ENCODE data around the gene NOX3. TPM values are rescaled to one million over a fixed set of nuclear protein-coding genes. Genes with fewer than 3 reads are reported as not detected.
"Not testable (repeated sequence)": the region's sequence is repeated elsewhere in the genome, so short reads cannot be mapped to it uniquely, and the experiment has no call there.

Gene NOX3
- total and polyA plus RNA-seq, 2 of the 8 experiments (the other 6 are each of a cell fraction or from before 2014, with no cell fraction given), result not detected

DNA sequence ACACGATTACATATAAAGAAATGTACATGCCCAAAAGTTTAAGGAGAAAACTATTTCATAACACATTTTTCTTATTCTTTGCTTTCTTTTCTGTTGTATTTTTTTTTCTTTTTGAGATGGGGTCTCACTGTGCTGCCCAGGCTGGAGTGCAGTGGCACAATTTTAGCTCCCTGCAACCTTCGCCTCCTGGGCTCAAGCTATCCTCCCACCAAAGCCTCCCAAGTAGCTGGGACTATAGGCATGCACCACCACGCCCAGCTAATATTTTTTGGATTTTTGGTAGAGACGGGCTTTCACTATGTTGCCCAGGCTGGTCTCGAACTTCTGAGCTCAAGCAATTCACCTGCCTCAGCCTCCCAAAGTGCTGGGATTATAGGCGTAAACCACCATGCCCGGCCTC is 4.1 kb downstream of the NOX3 start:
- not testable (repeated sequence) for H4K8ac ChIP-seq (ENCODE audit: extremely low read depth, insufficient read depth, low read length); H3K18ac ChIP-seq (ENCODE audit: extremely low read depth, low read length); H3K14ac ChIP-seq (ENCODE audit: insufficient read length); H3K4ac ChIP-seq (replicated peaks; ENCODE audit: insufficient read length, low read depth, low read length); H2AFZ ChIP-seq (ENCODE audit: low read length); H3K4me2 ChIP-seq (ENCODE audit: insufficient read depth in 1 of 2, low read depth in 2 of 2, low read length in 2 of 2); H3K23ac ChIP-seq (ENCODE audit: insufficient read length); H2BK15ac ChIP-seq (ENCODE audit: low read length); H2BK120ac ChIP-seq (replicated peaks; ENCODE audit: low read depth, low read length); H3K36me3 ChIP-seq (ENCODE audit: control insufficient read depth in 2 of 4, insufficient read depth in 4 of 4, low read length in 3 of 4); H3K79me2 ChIP-seq (ENCODE audit: control insufficient read depth in 1 of 2, insufficient read depth in 2 of 2, low read length in 2 of 2); H2BK20ac ChIP-seq (ENCODE audit: low read length); H3K56ac ChIP-seq (replicated peaks; ENCODE audit: insufficient read length, low read depth, low read length); H4K5ac ChIP-seq (ENCODE audit: insufficient read length, low read depth, low read length); H3K23me2 ChIP-seq (ENCODE audit: low read depth, low read length); H3K27me3 ChIP-seq (replicated peaks in 1 of 4; ENCODE audit: control insufficient read depth in 3 of 4, extremely low read depth in 1 of 4, insufficient read depth in 3 of 4, low read length in 3 of 4); H3K27ac ChIP-seq (ENCODE audit: low read depth, low read length); H4K20me1 ChIP-seq (replicated peaks in 1 of 2; ENCODE audit: control insufficient read depth in 1 of 2, insufficient read depth in 2 of 2, low read length in 2 of 2); H4K91ac ChIP-seq (replicated peaks; ENCODE audit: insufficient read length, low read length); H3K79me1 ChIP-seq (ENCODE audit: low read depth, low read length); FAIRE-seq; H2AK5ac ChIP-seq (ENCODE audit: low read depth, low read length); H3K4me3 ChIP-seq (ENCODE audit: extremely low read depth in 1 of 4, insufficient read depth in 2 of 4, low read depth in 3 of 4, low read length in 4 of 4); H2BK12ac ChIP-seq (ENCODE audit: low read depth, low read length); H3K9ac ChIP-seq (replicated peaks in 1 of 4; ENCODE audit: extremely low read depth in 1 of 4, low read depth in 3 of 4, low read length in 3 of 4); DNase-seq (ENCODE audit: low read depth in 1 of 2, low spot score in 2 of 2); H2BK5ac ChIP-seq (ENCODE audit: low read depth, low read length); H3K9me3 ChIP-seq (ENCODE audit: insufficient read depth in 2 of 2, low read depth in 1 of 2, low read length in 1 of 2)
- peaks cover 0 to 14% (median 3%) of the 10 kb centered on the region in 4 experiments; a peak in 3 of 7 replicates for H3K4me1 ChIP-seq (replicated peaks in 1 of 4; ENCODE audit: control insufficient read depth in 3 of 4, insufficient read depth in 4 of 4, low read length in 3 of 4)
- WGBS, 2 experiments (ENCODE audit: extremely low coverage in 1 of 2, insufficient coverage in 1 of 2, insufficient read length in 1 of 2, insufficient replicate concordance in 2 of 2, low coverage in 1 of 2, low lambda C conversion rate in 2 of 2, missing lambda C conversion rate in 1 of 2), result 73% methylated on average over 7 of the region's 7 CpGs; no CpG with 5 or more reads in 1 of the 2 experiments
- CTCF ChIA-PET (ENCODE audit: partially characterized antibody), result interaction anchor here (0.9 to 1.6 kb wide), 2 partner anchors 41 to 124 kb away, joined by 3 read pairs; no protein-coding TSS in a partner anchor
- POLR2A ChIA-PET (ENCODE audit: partially characterized antibody), result interaction anchor here (0.8 kb wide), 1 partner anchor 10 kb away, joined by 3 read pairs; no protein-coding TSS in a partner anchor
